Subcutaneous adipose tissue (tissue), 4 donors: ENCODE data around the gene SLC25A40. TPM values are rescaled to one million over a fixed set of nuclear protein-coding genes. Genes with fewer than 3 reads are reported as not detected.

Experiments
- CTCF ChIP-seq: fragments of 450-650 bp; IDR thresholded peaks from one replicate; pipeline ENCODE4 v1.5.1; 2016; ENCODE audit warnings: low read depth, mild to moderate bottlenecking, control low read depth, antibody characterized with exemption, moderate library complexity
- total RNA-seq, 4 donors: library from RNA; depleted of rRNA; stranded (reverse); fragments of >200 nt; gene quantifications; one replicate each; pipeline ENCODE4 v1.1.0, GENCODE V29; 2016

Gene SLC25A40
- total RNA-seq, 4 donors from 2014 or later, result 7.2 to 32.1 (median 18.0) TPM

- no peak for TF ChIP-seq CTCF
Observed at GRCh38 chr7:87852306-87852705, 23.9 kb downstream of the SLC25A40 start.

GRCh38 chr7:87850836-87851593 is 25.1 kb downstream of the SLC25A40 start:
- TF ChIP-seq CTCF, result no peak

GRCh38 chr7:87837597-87837996 is 38.6 kb downstream of the SLC25A40 start:
- no peak for TF ChIP-seq CTCF

GRCh38 chr7:87833130-87833529 is 43.0 kb downstream of the SLC25A40 start:
- no peak for TF ChIP-seq CTCF

GRCh38 chr7:87831097-87831496 is 45.1 kb downstream of the SLC25A40 start:
- no peak for TF ChIP-seq CTCF

- no peak for TF ChIP-seq CTCF
Observed at GRCh38 chr7:87818336-87818735, 57.8 kb downstream of the SLC25A40 start.

GRCh38 chr7:87816389-87816788 is 59.8 kb downstream of the SLC25A40 start:
- no peak for TF ChIP-seq CTCF
